Panc1 (cell line): ENCODE data around the gene MYO1E. TPM values are rescaled to one million over a fixed set of nuclear protein-coding genes. Genes with fewer than 3 reads are reported as not detected.

Experiments
- ATAC-seq: fragments of 200-7000 bp; cut with Tn5 transposase; 2 replicates; pipeline ENCODE4 v1.9.1; 2020; ENCODE audit warnings: mild to moderate bottlenecking, moderate library complexity
- BruUV-seq: library from RNA; stranded (reverse); fragments of 400-500 nt; replicated peaks from 2 replicates; lab custom pipeline; 2021; lab: Mats Ljungman, UMichigan
- CTCF ChIA-PET: fragments of 300-600 bp; sonication (Branson Sonifier 250); formaldehyde crosslinking; loops from one replicate; lab custom pipeline; 2022; ENCODE audit warnings: antibody characterized with exemption; lab: Charles Lee
- POLR2A ChIA-PET: fragments of 300-600 bp; sonication (Branson Sonifier 250); formaldehyde crosslinking; loops from one replicate; lab custom pipeline; 2022; ENCODE audit warnings: antibody characterized with exemption; lab: Charles Lee
- DNase-seq: peaks from one replicate; pipeline ENCODE4 v3.0.0-alpha.2; 2010; ENCODE audit warnings: low read depth, low spot score
- H3K27ac ChIP-seq: 2 replicates; pipeline ENCODE4 v1.5.1; 2011; ENCODE audit warnings: mild to moderate bottlenecking, low read length, inconsistent platforms
- H3K27me3 ChIP-seq: fragments of 200-500 bp; sonication (Bioruptor generic); 2 replicates; pipeline ENCODE4 v1.6.0; 2014; ENCODE audit warnings: low read length, inconsistent platforms; ENCODE audit not compliant: control insufficient read depth, insufficient read depth
- H3K36me3 ChIP-seq: fragments of 200-500 bp; sonication (Bioruptor generic); 2 replicates; pipeline ENCODE4 v1.5.1; 2014; ENCODE audit warnings: inconsistent platforms, mild to moderate bottlenecking, low read length, moderate library complexity; ENCODE audit not compliant: control insufficient read depth, insufficient read depth
- H3K4me1 ChIP-seq: 2 replicates; pipeline ENCODE4 v1.5.1; 2011; ENCODE audit warnings: inconsistent platforms, mild to moderate bottlenecking, low read length, moderate library complexity; ENCODE audit not compliant: control insufficient read depth, insufficient read depth
- H3K4me3 ChIP-seq, 2 experiments: 2 replicates each; pipeline ENCODE4 v1.5.1; 2011 to 2012; ENCODE audit warnings: low read depth in 2 of 2, low read length in 2 of 2, mild to moderate bottlenecking in 2 of 2, inconsistent platforms in 1 of 2, moderate library complexity in 1 of 2
- H3K9me3 ChIP-seq: fragments of 200-500 bp; sonication (Bioruptor generic); 2 replicates; pipeline ENCODE4 v1.5.1; 2014; ENCODE audit warnings: low read depth, mild to moderate bottlenecking, inconsistent platforms, low read length, moderate library complexity; ENCODE audit not compliant: control insufficient read depth, insufficient read depth
- CTCF ChIP-seq: fragments of 450-650 bp; IDR thresholded peaks from 2 replicates; pipeline ENCODE4 v1.5.1; 2017; ENCODE audit warnings: mild to moderate bottlenecking
- POLR2AphosphoS5 ChIP-seq: IDR thresholded peaks from 2 replicates; pipeline ENCODE4 v1.6.1; 2012; ENCODE audit warnings: mild to moderate bottlenecking, low read depth, low read length, moderate library complexity
- REST ChIP-seq, 2 experiments: IDR thresholded peaks; 2 replicates each; pipeline ENCODE4 v1.6.1; 2011 to 2012; ENCODE audit warnings: low read depth in 2 of 2, control low read depth in 1 of 2, low read length in 1 of 2, mild to moderate bottlenecking in 1 of 2, moderate library complexity in 1 of 2; ENCODE audit not compliant: insufficient read depth in 1 of 2
- SIN3A ChIP-seq: IDR thresholded peaks from 2 replicates; pipeline ENCODE4 v1.6.1; 2012; ENCODE audit warnings: low read depth, mild to moderate bottlenecking, low read length, moderate library complexity, borderline replicate concordance; ENCODE audit not compliant: insufficient read depth
- TCF7L2 ChIP-seq: IDR thresholded peaks from 2 replicates; pipeline ENCODE4 v1.6.1; 2011; ENCODE audit warnings: mild to moderate bottlenecking, low read depth, low read length, inconsistent platforms
- in situ Hi-C: cut with HindIII; loops from 2 replicates; pipeline ENCODE4 v1.10.0; 2016; ENCODE audit warnings: low sequenced_read_pairs, low pct_unique_long_range_greater_than_20kb
- intact Hi-C: fragments of 100-400 bp; cut with micrococcal nuclease; formaldehyde crosslinking; loops from one replicate; pipeline ENCODE4 v1.10.0; 2022; ENCODE audit not compliant: unreplicated experiment
- total RNA-seq: library from RNA; stranded (reverse); gene quantifications from one replicate; pipeline ENCODE4 v1.2.1, GENCODE V29; 2021; ENCODE audit not compliant: unreplicated experiment

MYO1E gene
- total RNA-seq, 1 experiment from 2014 or later = 161 TPM

GRCh38 chr15:59380902-59381610 is 8.4 kb upstream of the MYO1E start:
- no peak overlapping the region for H3K4me3 ChIP-seq
- intact Hi-C loops = no loop called here
- no peaks in the 10 kb centered on the region for H3K36me3 ChIP-seq
- POLR2A ChIA-PET = no interaction called here
- no peak overlapping the region for H3K27ac ChIP-seq
- TF ChIP-seq POLR2AphosphoS5 (no peak), SIN3A (no peak), CTCF (no peak), TCF7L2 (no peak)
- H3K9me3 ChIP-seq = no peaks in the 10 kb centered on the region
- CTCF ChIA-PET = interaction anchor here (0.9 kb wide), 1 partner anchor 133 kb away, joined by 15 read pairs; no protein-coding TSS in a partner anchor
- ATAC-seq (no peak), DNase-seq (no peak)
- H3K27me3 ChIP-seq = no peaks in the 10 kb centered on the region
- no peaks in the 10 kb centered on the region for H3K4me1 ChIP-seq
- no TSS peak for BruUV-seq
- in situ Hi-C loops = no loop called here

GRCh38 chr15:59379531-59379930 is 6.9 kb upstream of the MYO1E start:
- Histone ChIP-seq H3K4me3 (no peak overlapping the region), H3K36me3 (no peaks in the 10 kb centered on the region), H3K27me3 (no peaks in the 10 kb centered on the region), H3K27ac (no peak overlapping the region), H3K9me3 (no peaks in the 10 kb centered on the region), H3K4me1 (no peaks in the 10 kb centered on the region)
- intact Hi-C loops (loop anchor here (10.0 kb wide), 1 partner anchor 115 kb away; no protein-coding TSS in a partner anchor), in situ Hi-C loops (no loop called here)
- no peak for ATAC-seq
- TF ChIP-seq POLR2AphosphoS5 (no peak), REST (IDR thresholded peaks at IDR 0.05; ENCODE audit: insufficient read depth in 1 of 2, low read depth in 2 of 2, low read length in 1 of 2) (no peak), CTCF (no peak), SIN3A (no peak)
- no peak for DNase-seq
- ChIA-PET CTCF (no interaction called here), POLR2A (interaction anchor here (0.6 kb wide), 1 partner anchor 163 kb away, joined by 4 read pairs; no protein-coding TSS in a partner anchor)
- no TSS peak for BruUV-seq
